GM21723 (cell line): ENCODE measurements around the gene CAPN15.

ENCODE experiments used
- ATAC-seq: cut with Tn5 transposase; IDR thresholded peaks from one replicate; pipeline ENCODE4 v1.9.1; 2021; ENCODE audit warnings: mild to moderate bottlenecking, moderate library complexity; ENCODE audit not compliant: unreplicated experiment

CAPN15 gene

DNA sequence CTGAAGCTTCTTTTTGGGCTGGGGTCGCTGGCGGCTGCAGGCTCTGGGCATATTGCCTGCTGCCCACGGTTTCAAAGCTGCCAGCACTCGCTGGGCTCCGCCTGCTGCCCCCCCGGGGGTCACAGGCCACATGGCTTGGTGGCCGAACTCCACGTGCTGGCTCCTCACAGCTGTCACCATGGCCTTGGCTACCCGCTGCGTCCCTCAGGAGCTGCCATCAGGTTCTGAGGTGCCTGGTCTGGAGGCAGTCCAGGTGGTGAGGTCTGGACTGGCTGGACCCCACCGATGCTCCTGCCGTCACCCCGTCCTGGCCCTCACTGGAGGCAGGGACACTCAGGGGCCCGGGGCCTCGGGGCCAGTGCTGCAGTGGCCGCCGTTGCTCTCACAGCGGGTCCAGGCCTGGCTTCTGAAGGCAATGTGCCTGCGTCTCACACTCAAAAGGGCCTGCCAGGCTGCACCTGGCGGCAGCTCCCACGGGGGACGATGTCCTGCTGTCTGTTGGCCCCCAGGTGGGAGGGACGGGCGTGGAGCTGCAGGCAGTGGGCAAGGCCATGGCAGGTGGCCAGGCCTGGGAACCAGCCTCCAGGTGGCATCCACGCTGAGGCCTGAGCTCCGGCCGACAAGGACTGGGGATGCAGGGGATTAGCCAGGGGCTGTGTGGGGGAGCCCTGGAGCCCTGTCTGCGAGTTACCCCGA lies 13.3 kb downstream of the CAPN15 start:
- ATAC-seq = no peak

DNA sequence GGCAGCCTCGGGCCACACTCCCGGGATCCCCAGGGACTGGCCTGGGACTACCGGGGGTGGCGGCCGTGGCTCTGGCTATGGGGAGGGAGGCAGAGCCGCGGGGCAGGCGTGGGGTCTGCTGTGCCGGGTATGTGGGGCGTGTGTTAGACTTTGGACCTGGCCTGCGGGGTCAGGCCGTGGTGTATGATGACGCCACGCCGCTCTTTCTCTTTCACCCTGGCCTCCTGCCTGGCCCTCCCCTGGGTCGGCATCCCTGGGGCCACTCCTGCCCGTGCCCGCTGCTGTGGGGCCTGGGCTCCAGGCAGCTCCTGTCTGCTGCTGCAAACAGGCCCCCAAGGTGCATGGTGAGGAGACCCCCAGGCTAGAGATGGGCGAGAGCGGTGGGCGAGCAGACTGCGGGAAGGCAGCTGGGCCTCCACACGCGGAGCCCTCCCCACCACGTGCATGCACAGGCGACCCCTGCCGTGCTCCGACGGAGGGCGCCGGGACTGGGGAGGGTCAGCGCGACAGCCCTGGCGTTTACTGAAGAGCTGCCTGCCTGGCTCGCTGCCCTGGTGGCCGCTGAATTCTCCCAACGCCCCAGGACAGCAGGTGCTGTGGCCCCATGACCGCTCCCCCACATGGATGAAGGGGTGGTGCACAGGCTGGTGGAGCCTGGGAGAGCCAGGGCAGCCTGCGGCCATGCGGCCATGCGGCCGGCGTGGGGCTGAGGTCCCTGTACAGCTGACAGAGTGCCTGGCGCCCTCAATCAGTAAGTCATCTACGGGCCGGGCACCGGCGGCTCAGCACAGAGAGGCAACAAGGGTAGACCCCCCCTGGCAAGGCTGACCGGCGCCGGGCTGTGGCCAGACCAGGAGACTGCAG lies 16.0 kb downstream of the CAPN15 start:
- ATAC-seq = no peak

- ATAC-seq = no peak
Observed at GRCh38 chr16:544517-544916, 17.0 kb downstream of the CAPN15 start.

- no peak for ATAC-seq
Observed at GRCh38 chr16:546909-547770, 19.6 kb downstream of the CAPN15 start.

GRCh38 chr16:548586-548985 lies 21.1 kb downstream of the CAPN15 start:
- ATAC-seq = no peak

DNA sequence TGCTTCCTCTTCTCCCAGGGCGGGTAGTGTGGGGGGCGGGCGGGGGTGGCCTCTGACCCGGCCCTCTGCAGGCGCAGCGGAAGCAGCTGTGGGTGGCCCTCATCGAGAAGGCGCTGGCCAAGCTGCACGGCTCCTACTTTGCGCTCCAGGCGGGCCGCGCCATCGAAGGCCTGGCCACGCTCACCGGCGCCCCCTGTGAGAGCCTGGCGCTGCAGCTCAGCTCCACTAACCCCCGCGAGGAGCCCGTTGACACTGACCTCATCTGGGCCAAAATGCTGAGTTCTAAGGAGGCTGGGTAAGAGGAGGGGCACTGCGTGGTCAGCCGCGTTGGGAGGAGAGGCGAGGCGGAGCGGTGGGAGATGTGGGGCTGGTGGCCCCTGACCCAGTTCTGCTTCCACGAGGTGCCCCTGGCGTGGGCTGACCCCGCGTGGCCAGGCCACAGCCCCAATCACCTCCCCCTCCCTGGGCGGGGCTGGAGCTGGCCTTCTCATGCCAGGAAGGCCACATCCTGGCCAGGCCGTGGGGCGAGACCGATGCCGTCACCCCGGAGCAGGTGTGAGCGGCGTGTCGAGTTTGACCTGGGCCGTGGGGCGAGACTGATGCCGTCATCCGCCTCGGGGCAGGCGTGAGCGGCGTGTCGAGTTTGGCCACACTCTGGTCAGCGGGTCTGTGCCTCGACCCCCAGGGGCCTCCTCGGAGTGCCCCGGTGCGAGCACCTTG lies 22.2 kb downstream of the CAPN15 start:
- ATAC-seq = no peak

DNA sequence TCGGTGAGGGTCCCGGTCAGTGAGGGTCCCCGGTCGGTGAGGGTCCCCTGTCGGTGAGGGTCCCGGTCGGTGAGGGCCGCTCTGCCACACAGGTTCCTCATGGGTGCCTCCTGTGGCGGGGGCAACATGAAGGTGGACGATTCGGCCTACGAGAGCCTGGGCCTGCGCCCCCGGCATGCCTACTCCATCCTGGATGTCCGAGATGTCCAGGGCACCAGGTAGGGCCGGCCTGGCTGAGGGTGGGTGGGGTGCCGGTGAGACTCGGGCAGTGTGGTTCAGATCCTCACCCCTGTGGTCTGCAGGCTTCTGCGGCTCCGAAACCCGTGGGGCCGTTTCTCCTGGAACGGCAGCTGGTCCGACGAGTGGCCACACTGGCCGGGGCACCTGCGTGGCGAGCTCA lies 23.7 kb downstream of the CAPN15 start:
- ATAC-seq = no peak

DNA sequence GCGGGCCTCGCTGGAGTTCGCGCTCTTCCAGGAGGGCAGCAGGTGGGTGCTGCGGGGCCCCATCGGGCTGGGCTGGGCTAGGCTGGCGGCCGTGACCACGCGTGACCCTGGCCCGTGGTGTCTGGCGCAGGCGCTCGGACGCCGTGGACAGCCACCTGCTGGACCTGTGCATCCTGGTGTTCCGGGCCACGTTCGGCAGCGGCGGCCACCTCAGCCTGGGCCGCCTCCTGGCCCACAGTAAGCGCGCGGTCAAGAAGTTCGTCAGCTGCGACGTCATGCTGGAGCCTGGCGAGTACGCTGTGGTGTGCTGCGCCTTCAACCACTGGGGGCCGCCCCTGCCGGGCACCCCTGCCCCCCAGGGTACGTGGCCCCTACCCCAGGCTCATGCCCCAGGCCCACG lies 24.7 kb downstream of the CAPN15 start:
- ATAC-seq = no peak

DNA sequence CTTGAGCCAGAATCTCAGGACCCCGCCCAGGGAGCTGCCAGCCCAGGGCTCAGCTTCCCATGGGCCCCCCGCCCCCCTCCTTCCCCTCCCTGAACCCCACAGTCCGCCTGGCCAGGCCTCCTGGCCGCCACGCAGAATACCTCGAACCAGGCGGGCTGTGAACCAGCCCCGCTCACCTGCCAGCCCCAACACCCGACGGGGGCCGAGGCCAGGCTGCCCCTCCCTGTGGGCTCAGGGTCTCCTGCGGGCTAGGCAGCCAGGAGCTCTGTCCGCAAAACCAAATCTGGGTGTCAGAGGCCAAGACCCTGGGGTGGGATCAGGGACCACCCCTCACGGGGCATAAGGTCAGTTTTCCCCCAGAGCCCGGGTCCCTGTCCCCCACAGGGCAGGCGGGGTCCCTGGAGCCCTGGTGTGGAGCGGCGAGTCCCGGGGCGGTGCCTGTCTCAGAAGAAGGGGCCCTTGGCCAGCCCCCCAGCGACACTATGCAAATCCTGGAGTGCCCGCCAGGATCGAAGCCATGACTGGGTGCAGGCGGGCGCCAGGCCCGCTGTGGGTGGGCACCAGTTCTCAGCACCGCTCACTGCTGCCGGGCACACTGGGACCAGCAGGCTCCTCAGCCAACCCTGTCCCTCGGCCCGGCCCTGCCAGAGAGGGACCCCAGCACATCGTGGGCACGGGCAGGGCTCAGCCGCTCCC lies 26.2 kb downstream of the CAPN15 start:
- no peak for ATAC-seq

- no peak for ATAC-seq
Observed at GRCh38 chr16:554297-554621, 26.7 kb downstream of the CAPN15 start.

DNA sequence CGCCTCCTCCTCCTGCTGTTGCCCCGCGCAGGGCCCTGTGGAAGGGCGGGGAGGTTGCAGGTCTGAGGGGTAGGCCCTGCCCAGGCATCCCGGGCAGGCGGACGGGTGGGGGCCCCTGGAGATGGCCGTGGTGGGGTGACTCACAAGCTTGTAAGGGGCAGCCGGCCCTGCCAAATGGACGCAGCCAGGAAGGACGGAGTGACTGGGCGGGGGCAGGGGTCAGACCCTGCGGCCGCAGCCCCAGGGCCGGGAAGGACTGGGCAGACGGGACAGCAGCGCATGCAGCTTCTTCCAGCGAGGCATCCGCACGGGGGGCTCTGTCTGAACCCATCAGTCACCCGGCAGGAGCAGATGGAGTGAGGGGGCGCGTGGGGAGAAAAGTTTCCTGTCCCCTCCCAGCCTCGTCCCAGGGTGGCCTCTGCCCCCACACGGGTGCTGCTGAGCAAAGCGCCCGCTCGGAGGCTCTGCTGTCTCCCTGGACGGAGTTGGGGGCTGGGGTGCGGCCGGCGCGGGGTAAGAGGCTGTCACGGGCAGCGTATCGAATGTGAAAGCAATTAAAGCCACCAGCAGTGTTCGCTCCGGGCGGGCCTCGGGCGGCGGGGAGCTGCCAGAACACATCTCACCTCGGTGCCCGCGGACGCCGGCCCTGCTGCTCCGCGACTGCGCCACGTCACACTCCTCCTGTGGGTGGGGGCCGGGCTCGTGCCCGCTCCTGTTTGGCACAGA lies 27.3 kb downstream of the CAPN15 start:
- ATAC-seq = no peak

GRCh38 chr16:555528-556473 lies 28.3 kb downstream of the CAPN15 start:
- ATAC-seq = no peak

DNA sequence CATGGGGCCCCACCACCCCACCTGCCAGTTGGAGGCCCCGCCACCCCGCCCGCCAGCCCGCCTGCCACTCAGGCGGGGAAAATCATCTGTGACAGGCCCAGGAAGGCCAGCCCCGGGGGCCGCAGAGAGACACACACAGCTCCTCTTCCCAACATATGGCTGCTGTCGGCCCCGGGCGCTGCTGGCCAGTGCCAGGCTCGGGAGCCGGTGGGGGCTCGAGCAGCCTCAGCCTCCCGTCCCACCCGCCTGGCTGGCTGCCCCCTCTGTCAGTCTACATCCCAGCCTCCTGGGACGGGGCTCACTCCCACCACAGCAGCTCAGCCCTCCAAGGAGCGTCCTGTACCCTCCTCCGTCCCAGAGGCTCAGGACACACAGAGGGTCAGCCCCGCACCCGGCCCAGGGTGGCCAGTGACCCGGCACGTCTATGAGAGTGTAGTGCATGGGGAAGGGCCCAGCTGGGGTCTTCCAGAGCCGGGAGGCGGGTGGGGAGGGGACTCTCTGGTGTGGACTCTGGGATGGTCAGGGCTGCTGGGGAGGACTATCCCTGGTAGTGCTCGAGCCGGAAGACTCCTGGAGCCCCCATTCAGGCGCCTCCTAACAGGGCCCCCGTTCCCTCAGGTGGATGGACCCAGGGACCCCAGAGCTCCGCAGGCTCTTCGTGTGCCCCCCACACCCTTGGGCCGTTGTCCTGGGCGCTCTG lies 29.1 kb downstream of the CAPN15 start:
- no peak for ATAC-seq

DNA sequence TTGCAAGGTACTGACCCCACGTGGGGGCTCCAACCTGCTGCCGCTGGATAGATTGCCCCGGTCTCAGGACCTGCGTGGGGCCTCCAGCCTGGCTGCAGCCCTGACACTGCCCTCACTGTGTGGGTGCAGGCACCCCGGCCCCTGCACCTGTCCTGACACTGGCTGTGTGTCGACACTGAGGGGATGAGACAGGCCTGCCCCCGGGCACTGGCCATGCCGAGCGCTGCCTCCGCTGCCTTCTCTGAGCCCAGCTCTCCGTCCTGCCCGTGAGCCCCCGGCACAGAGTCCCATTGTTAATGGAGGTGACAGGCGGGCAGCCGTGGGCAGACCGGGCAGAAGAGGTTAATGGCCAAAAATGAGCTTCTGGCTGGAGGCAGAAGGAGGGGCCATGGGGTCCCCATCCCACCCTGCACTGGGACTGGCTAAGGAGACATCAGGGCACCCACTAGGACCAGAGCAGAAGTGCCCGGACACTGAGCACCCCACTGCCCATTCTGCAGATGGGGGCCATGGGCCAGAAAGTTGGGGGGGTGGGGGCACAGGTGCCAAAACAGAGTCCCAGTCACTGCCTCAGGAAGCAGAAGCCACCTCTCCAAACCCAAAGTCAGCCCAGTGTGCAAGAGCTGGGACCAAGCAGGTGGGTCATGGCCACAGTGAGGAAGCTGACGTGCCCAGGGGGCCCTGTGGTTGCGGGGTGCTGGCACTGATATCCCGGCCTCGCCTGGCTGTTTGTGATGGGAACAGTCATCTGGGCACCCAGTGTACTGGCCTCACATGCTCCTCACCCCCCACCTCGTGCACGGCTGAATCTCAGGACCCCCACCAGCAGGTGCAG lies 30.2 kb downstream of the CAPN15 start:
- no peak for ATAC-seq

- no peak for ATAC-seq
Observed at GRCh38 chr16:558298-559020, 30.9 kb downstream of the CAPN15 start.

DNA sequence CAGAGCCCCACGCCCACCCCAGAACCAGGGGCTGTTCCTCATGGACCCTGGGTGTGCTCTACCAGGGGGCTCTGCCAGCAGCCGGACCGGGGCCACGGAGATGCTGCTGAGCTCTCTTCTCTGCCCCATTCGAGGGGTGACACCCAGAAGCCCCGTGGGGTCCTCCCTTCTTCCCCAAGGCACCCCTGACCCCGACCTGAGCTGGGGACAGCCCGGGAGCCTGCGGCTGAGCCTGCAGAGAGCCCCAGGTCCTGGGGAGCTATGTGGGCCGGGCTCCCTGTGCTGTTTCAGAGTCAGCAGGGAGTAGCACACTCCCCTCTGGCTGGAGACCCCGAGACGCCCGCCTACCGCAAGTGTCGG lies 31.5 kb downstream of the CAPN15 start:
- ATAC-seq = no peak
